Endothelial cell of umbilical vein (primary cell): ENCODE results near the gene CDX2. TPM values are rescaled to one million over a fixed set of nuclear protein-coding genes. Genes with fewer than 3 reads are reported as not detected.

Source experiments
- BruUV-seq: library from RNA; stranded (reverse); fragments of 400-500 nt; replicated peaks from 2 replicates; lab custom pipeline; 2021; lab: Mats Ljungman, UMichigan
- CTCF ChIA-PET: fragments of 300-600, 350-600 bp; sonication (Branson Sonifier 250); formaldehyde crosslinking; loops from one replicate; lab custom pipeline; 2021; ENCODE audit warnings: antibody characterized with exemption, inconsistent platforms; lab: Charles Lee
- POLR2A ChIA-PET: fragments of 300-600, 350-600 bp; sonication (Branson Sonifier 250); formaldehyde crosslinking; loops from one replicate; lab custom pipeline; 2021; ENCODE audit warnings: antibody characterized with exemption, inconsistent platforms; lab: Charles Lee
- DNase-seq: peaks from one replicate; pipeline ENCODE4 v3.0.0-alpha.2; 2011; ENCODE audit warnings: low read depth, low spot score
- FAIRE-seq: peaks from 2 replicates; lab custom pipeline; 2011; peaks lifted over from hg19 to GRCh38; lab: Jason Lieb, UNC
- H2AFZ ChIP-seq: 2 replicates; pipeline ENCODE4 v1.6.0; 2012; ENCODE audit warnings: low read depth, low read length, control low read depth, inconsistent platforms
- H3K27ac ChIP-seq: 2 replicates; pipeline ENCODE4 v1.5.1; 2011; ENCODE audit warnings: low read depth, mild to moderate bottlenecking, control low read depth, low read length, moderate library complexity; ENCODE audit not compliant: insufficient read depth
- H3K27me3 ChIP-seq, 2 experiments: 2 replicates each; pipeline versions ENCODE4 v1.6.0 to v1.6.1; 2011; ENCODE audit warnings: low read length in 2 of 2, mixed read lengths in 1 of 2; ENCODE audit not compliant: control insufficient read depth in 2 of 2, insufficient read depth in 2 of 2
- H3K36me3 ChIP-seq, 2 experiments: 2 replicates in 1 of 2; 3 replicates in 1 of 2; pipeline ENCODE4 v1.5.1; 2011; ENCODE audit warnings: low read length in 2 of 2, mild to moderate bottlenecking in 1 of 2, moderate library complexity in 1 of 2; ENCODE audit not compliant: control insufficient read depth in 2 of 2, insufficient read depth in 2 of 2; ENCODE audit errors: extremely low read depth in 1 of 2
- H3K4me1 ChIP-seq: 3 replicates; pipeline ENCODE4 v1.5.1; 2011; ENCODE audit warnings: mild to moderate bottlenecking, low read length; ENCODE audit not compliant: control insufficient read depth, insufficient read depth; ENCODE audit errors: extremely low read depth
- H3K4me2 ChIP-seq: 2 replicates; pipeline ENCODE4 v1.6.1; 2011; ENCODE audit warnings: low read length, control low read depth, mixed read lengths; ENCODE audit not compliant: insufficient read depth
- H3K4me3 ChIP-seq, 3 experiments: fragments of 200-600 bp in 1 of 3; sonication (generic), shearing (Covaris generic) in 1 of 3; replicated peaks in 1 of 3; 2 replicates each; pipeline ENCODE4 v1.5.1; 2011 to 2016; ENCODE audit warnings: control low read depth in 3 of 3, low read length in 3 of 3, mild to moderate bottlenecking in 2 of 3, inconsistent platforms in 1 of 3, low read depth in 1 of 3, moderate library complexity in 1 of 3; ENCODE audit not compliant: insufficient read depth in 1 of 3
- H3K79me2 ChIP-seq: 2 replicates; pipeline ENCODE4 v1.6.0; 2012; ENCODE audit warnings: low read length, inconsistent platforms; ENCODE audit not compliant: control insufficient read depth, insufficient read depth
- H3K9ac ChIP-seq: replicated peaks from 2 replicates; pipeline ENCODE3; 2011; ENCODE audit warnings: low read length, control low read depth; ENCODE audit not compliant: insufficient read depth; ENCODE audit errors: extremely low read depth
- H3K9me1 ChIP-seq: replicated peaks from 3 replicates; pipeline ENCODE4 v1.6.0; 2011; ENCODE audit warnings: mild to moderate bottlenecking, low read length; ENCODE audit not compliant: control insufficient read depth, insufficient read depth; ENCODE audit errors: extremely low read depth
- H3K9me3 ChIP-seq: replicated peaks from 2 replicates; pipeline ENCODE4 v1.5.1; 2012; ENCODE audit warnings: low read length, inconsistent platforms; ENCODE audit not compliant: control insufficient read depth, insufficient read depth
- H4K20me1 ChIP-seq: replicated peaks from 2 replicates; pipeline ENCODE3; 2011; ENCODE audit warnings: mild to moderate bottlenecking, low read length; ENCODE audit not compliant: control insufficient read depth, insufficient read depth; ENCODE audit errors: extremely low read depth
- EZH2 ChIP-seq: IDR thresholded peaks from 2 replicates; pipeline ENCODE4 v1.6.1; 2012; ENCODE audit warnings: borderline replicate concordance, low read depth, mild to moderate bottlenecking, moderate library complexity, low read length, inconsistent platforms; ENCODE audit not compliant: severe bottlenecking
- FOS ChIP-seq: IDR thresholded peaks from 2 replicates; pipeline ENCODE4 v1.6.1; 2011; ENCODE audit warnings: mild to moderate bottlenecking, low read length, moderate library complexity, borderline replicate concordance; ENCODE audit not compliant: insufficient read depth
- JUN ChIP-seq: IDR thresholded peaks from 2 replicates; pipeline ENCODE4 v1.6.1; 2011; ENCODE audit warnings: borderline replicate concordance, low read depth; ENCODE audit not compliant: insufficient read length, insufficient read depth
- MYC ChIP-seq: IDR thresholded peaks from one replicate; pipeline ENCODE4 v1.6.1; 2011; ENCODE audit warnings: mild to moderate bottlenecking, low read depth, low read length
- POLR2A ChIP-seq: IDR thresholded peaks from 2 replicates; pipeline ENCODE4 v1.6.1; 2012; ENCODE audit warnings: low read depth, mild to moderate bottlenecking, control low read depth, low read length
- POLR2AphosphoS5 ChIP-seq: IDR thresholded peaks from 2 replicates; pipeline ENCODE4 v1.6.1; 2012; ENCODE audit warnings: low read depth, mild to moderate bottlenecking, control low read depth, low read length, moderate library complexity; ENCODE audit not compliant: insufficient read depth
- dilution Hi-C: fragments of 300-500 bp; cut with MboI; formaldehyde crosslinking; loops from one replicate; pipeline ENCODE4 v1.15.0; 2019; ENCODE audit warnings: low sequenced_read_pairs; ENCODE audit not compliant: extremely low pct_ligation_motif_present
- intact Hi-C: fragments of 100-400 bp; cut with micrococcal nuclease; formaldehyde crosslinking; loops from one replicate; pipeline ENCODE4 v1.10.0; 2022
- polyA plus RNA-seq, 4 experiments: library from polyadenylated mRNA; depleted of rRNA in 3 of 4; stranded (reverse) in 3 of 4; unstranded in 1 of 4; fragments of >200 nt; gene quantifications; 2 replicates each; pipeline versions ENCODE4 v1.2.1 to v1.2.3, GENCODE V29; 2011 to 2012; ENCODE audit warnings: missing spikeins in 1 of 4
- total RNA-seq: library from RNA; stranded (reverse); gene quantifications from 2 replicates; pipeline ENCODE4 v1.2.3, GENCODE V29; 2021
- TF ChIP-seq, protein P1 (sequence below), 2 donors: IDR thresholded peaks; 1 replicate in 1 of 2; 2 replicates in 1 of 2; pipeline ENCODE4 v1.5.1; 2011; ENCODE audit warnings: low read length in 2 of 2, mild to moderate bottlenecking in 2 of 2, moderate library complexity in 2 of 2, control low read depth in 1 of 2, inconsistent platforms in 1 of 2, low read depth in 1 of 2; ENCODE audit not compliant: insufficient read depth in 1 of 2; ENCODE audit errors: extremely low read depth in 1 of 2
- TF ChIP-seq, protein P2 (sequence below): IDR thresholded peaks from 2 replicates; pipeline ENCODE4 v1.6.1; 2011; ENCODE audit not compliant: insufficient read depth, insufficient read length

Gene CDX2
- total and polyA plus RNA-seq, 2 donors (not counting 3 experiments of a cell fraction or from before 2014, with no cell fraction given), result not detected

DNA sequence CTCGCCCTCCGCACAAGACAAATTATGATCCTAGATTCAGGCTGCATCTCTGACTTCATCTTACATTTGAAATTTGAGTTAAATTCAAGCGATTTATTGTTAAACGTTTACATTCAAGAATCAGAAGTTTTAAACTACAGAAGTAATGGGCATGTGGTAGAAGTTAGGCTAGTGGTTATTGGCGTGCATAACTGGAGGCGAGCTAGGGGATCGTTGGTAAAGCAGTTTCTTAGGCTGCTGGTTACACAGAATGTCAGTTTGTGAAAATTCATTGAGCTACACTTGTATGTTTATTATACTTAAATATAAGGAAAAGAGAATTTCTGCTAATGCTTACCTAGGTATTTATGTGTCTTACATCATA is 733 bp upstream of the CDX2 start:
- Histone ChIP-seq H3K4me2 (no peak overlapping the region), H3K79me2 (no peaks in the 10 kb centered on the region), H2AFZ (no peak overlapping the region), H3K4me1 (no peaks in the 10 kb centered on the region), H3K36me3 (no peaks in the 10 kb centered on the region), H3K4me3 (no peak overlapping the region), H3K9me1 (no peaks in the 10 kb centered on the region), H4K20me1 (no peaks in the 10 kb centered on the region), H3K9ac (no peak overlapping the region), H3K27me3 (peaks cover 88 to 99% of the 10 kb centered on the region in 2 experiments), H3K27ac (no peak overlapping the region), H3K9me3 (no peaks in the 10 kb centered on the region)
- no TSS peak for BruUV-seq
- dilution Hi-C loops, result no loop called here
- intact Hi-C loops, result no loop called here
- DNase-seq (no peak), FAIRE-seq (no peak)
- CTCF ChIA-PET, result interaction anchor here (0.8 to 1.1 kb wide), 3 partner anchors 11 to 143 kb away, joined by 3 read pairs; no protein-coding TSS in a partner anchor
- TF ChIP-seq POLR2AphosphoS5 (no peak), POLR2A (no peak), FOS (no peak), JUN (no peak), MYC (no peak), EZH2 (no peak)
- TF ChIP-seq, protein P1, sequence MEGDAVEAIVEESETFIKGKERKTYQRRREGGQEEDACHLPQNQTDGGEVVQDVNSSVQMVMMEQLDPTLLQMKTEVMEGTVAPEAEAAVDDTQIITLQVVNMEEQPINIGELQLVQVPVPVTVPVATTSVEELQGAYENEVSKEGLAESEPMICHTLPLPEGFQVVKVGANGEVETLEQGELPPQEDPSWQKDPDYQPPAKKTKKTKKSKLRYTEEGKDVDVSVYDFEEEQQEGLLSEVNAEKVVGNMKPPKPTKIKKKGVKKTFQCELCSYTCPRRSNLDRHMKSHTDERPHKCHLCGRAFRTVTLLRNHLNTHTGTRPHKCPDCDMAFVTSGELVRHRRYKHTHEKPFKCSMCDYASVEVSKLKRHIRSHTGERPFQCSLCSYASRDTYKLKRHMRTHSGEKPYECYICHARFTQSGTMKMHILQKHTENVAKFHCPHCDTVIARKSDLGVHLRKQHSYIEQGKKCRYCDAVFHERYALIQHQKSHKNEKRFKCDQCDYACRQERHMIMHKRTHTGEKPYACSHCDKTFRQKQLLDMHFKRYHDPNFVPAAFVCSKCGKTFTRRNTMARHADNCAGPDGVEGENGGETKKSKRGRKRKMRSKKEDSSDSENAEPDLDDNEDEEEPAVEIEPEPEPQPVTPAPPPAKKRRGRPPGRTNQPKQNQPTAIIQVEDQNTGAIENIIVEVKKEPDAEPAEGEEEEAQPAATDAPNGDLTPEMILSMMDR (IDR thresholded peaks at IDR 0.05; ENCODE audit: extremely low read depth in 1 of 2, insufficient read depth in 1 of 2, low read depth in 1 of 2, low read length in 2 of 2), result no peak
- TF ChIP-seq, protein P2, sequence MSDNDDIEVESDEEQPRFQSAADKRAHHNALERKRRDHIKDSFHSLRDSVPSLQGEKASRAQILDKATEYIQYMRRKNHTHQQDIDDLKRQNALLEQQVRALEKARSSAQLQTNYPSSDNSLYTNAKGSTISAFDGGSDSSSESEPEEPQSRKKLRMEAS, result no peak
- POLR2A ChIA-PET, result no interaction called here
